Measurements from ENCODE around the gene CAPS2. TPM values are rescaled to one million over a fixed set of nuclear protein-coding genes. Genes with fewer than 3 reads are reported as not detected.

CAPS2 gene
- total and polyA plus RNA-seq, 2 donors (not counting 3 experiments of a cell fraction or from before 2014, with no cell fraction given) = 0.61 to 1.7 TPM

DNA sequence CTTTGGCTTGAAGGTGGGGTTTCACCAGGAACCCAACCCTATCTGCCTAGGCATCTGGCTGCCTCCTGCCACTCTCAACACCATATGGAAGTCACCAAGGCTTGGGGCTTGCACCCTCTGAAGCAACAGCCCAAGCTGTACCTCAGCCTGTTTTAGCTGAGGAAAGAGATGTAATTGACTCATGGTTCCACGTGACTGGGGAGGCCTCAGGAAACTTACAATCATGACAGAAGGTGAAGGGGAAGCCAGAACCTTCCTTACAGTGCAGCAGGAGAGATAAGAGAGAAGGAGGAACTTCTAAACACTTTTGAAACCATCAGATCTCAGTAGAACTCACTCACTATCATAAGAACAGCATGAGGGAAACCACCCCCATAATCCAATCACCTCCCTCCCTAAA is 31.3 kb upstream of the CAPS2 start:
- no peaks in the 10 kb centered on the region for H3K36me3 ChIP-seq (ENCODE audit: control insufficient read depth in 2 of 2, extremely low read depth in 1 of 2, insufficient read depth in 2 of 2, low read length in 2 of 2)
- H3K9me3 ChIP-seq (replicated peaks; ENCODE audit: control insufficient read depth, insufficient read depth, low read length) = no peaks in the 10 kb centered on the region
- ChIA-PET CTCF (no interaction called here), POLR2A (no interaction called here)
- no peak overlapping the region for H3K4me2 ChIP-seq (ENCODE audit: insufficient read depth, low read length)
- intact Hi-C loops (cut with micrococcal nuclease) (no loop called here), dilution Hi-C loops (cut with MboI; ENCODE audit: extremely low pct_ligation_motif_present, low sequenced_read_pairs) (no loop called here)
- H3K4me1 ChIP-seq (ENCODE audit: control insufficient read depth, extremely low read depth, insufficient read depth, low read length) = no peaks in the 10 kb centered on the region
- H3K27ac ChIP-seq (ENCODE audit: insufficient read depth, low read depth, low read length) = no peak overlapping the region
- H3K4me3 ChIP-seq (replicated peaks in 1 of 3; ENCODE audit: insufficient read depth in 1 of 3, low read depth in 1 of 3, low read length in 3 of 3) = no peak overlapping the region
- H3K9ac ChIP-seq (replicated peaks; ENCODE audit: extremely low read depth, insufficient read depth, low read length) = no peak overlapping the region
- H3K27me3 ChIP-seq (ENCODE audit: control insufficient read depth in 2 of 2, insufficient read depth in 2 of 2, low read length in 2 of 2) = no peaks in the 10 kb centered on the region
- H3K79me2 ChIP-seq (ENCODE audit: control insufficient read depth, insufficient read depth, low read length) = no peaks in the 10 kb centered on the region
- no TSS peak for BruUV-seq (replicated peaks)
- no peaks in the 10 kb centered on the region for H4K20me1 ChIP-seq (replicated peaks; ENCODE audit: control insufficient read depth, extremely low read depth, insufficient read depth, low read length)
- no peaks in the 10 kb centered on the region for H3K9me1 ChIP-seq (replicated peaks; ENCODE audit: control insufficient read depth, extremely low read depth, insufficient read depth, low read length)
- TF ChIP-seq POLR2A (IDR thresholded peaks at IDR 0.05; ENCODE audit: low read depth, low read length) (no peak), MYC (IDR thresholded peaks at IDR 0.05; ENCODE audit: low read depth, low read length) (no peak), GATA2 (IDR thresholded peaks at IDR 0.05; ENCODE audit: insufficient read depth, insufficient read length, low read depth, low read length) (no peak), POLR2AphosphoS5 (IDR thresholded peaks at IDR 0.05; ENCODE audit: insufficient read depth, low read depth, low read length) (no peak), EZH2 (IDR thresholded peaks at IDR 0.05; ENCODE audit: borderline replicate concordance, low read depth, low read length, severe bottlenecking) (no peak)
- DNase-seq (ENCODE audit: low read depth, low spot score) (no peak), FAIRE-seq (no peak)
- H2AFZ ChIP-seq (ENCODE audit: low read depth, low read length) = no peak overlapping the region

GRCh38 chr12:75360920-75361319 is 30.8 kb upstream of the CAPS2 start:
- Histone ChIP-seq H3K36me3 (ENCODE audit: control insufficient read depth in 2 of 2, extremely low read depth in 1 of 2, insufficient read depth in 2 of 2, low read length in 2 of 2) (no peaks in the 10 kb centered on the region), H3K9me3 (replicated peaks; ENCODE audit: control insufficient read depth, insufficient read depth, low read length) (no peaks in the 10 kb centered on the region), H3K27ac (ENCODE audit: insufficient read depth, low read depth, low read length) (no peak overlapping the region), H3K4me2 (ENCODE audit: insufficient read depth, low read length) (no peak overlapping the region), H4K20me1 (replicated peaks; ENCODE audit: control insufficient read depth, extremely low read depth, insufficient read depth, low read length) (no peaks in the 10 kb centered on the region), H3K9me1 (replicated peaks; ENCODE audit: control insufficient read depth, extremely low read depth, insufficient read depth, low read length) (no peaks in the 10 kb centered on the region), H3K27me3 (ENCODE audit: control insufficient read depth in 2 of 2, insufficient read depth in 2 of 2, low read length in 2 of 2) (no peaks in the 10 kb centered on the region), H3K4me1 (ENCODE audit: control insufficient read depth, extremely low read depth, insufficient read depth, low read length) (no peaks in the 10 kb centered on the region), H3K4me3 (replicated peaks in 1 of 3; ENCODE audit: insufficient read depth in 1 of 3, low read depth in 1 of 3, low read length in 3 of 3) (no peak overlapping the region), H2AFZ (ENCODE audit: low read depth, low read length) (no peak overlapping the region), H3K9ac (replicated peaks; ENCODE audit: extremely low read depth, insufficient read depth, low read length) (no peak overlapping the region), H3K79me2 (ENCODE audit: control insufficient read depth, insufficient read depth, low read length) (no peaks in the 10 kb centered on the region)
- no peak for TF ChIP-seq POLR2A (IDR thresholded peaks at IDR 0.05; ENCODE audit: low read depth, low read length)
- TF ChIP-seq, protein P1, sequence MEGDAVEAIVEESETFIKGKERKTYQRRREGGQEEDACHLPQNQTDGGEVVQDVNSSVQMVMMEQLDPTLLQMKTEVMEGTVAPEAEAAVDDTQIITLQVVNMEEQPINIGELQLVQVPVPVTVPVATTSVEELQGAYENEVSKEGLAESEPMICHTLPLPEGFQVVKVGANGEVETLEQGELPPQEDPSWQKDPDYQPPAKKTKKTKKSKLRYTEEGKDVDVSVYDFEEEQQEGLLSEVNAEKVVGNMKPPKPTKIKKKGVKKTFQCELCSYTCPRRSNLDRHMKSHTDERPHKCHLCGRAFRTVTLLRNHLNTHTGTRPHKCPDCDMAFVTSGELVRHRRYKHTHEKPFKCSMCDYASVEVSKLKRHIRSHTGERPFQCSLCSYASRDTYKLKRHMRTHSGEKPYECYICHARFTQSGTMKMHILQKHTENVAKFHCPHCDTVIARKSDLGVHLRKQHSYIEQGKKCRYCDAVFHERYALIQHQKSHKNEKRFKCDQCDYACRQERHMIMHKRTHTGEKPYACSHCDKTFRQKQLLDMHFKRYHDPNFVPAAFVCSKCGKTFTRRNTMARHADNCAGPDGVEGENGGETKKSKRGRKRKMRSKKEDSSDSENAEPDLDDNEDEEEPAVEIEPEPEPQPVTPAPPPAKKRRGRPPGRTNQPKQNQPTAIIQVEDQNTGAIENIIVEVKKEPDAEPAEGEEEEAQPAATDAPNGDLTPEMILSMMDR (IDR thresholded peaks at IDR 0.05; ENCODE audit: extremely low read depth in 1 of 2, insufficient read depth in 1 of 2, low read depth in 1 of 2, low read length in 2 of 2) = no peak
- TF ChIP-seq MAX (IDR thresholded peaks at IDR 0.05; ENCODE audit: insufficient read depth, insufficient read length) = no peak
- TF ChIP-seq EZH2 (IDR thresholded peaks at IDR 0.05; ENCODE audit: borderline replicate concordance, low read depth, low read length, severe bottlenecking) = no peak
- TF ChIP-seq FOS (IDR thresholded peaks at IDR 0.05; ENCODE audit: borderline replicate concordance, insufficient read depth, low read length) = no peak
- no peak for TF ChIP-seq POLR2AphosphoS5 (IDR thresholded peaks at IDR 0.05; ENCODE audit: insufficient read depth, low read depth, low read length)
- TF ChIP-seq JUN (IDR thresholded peaks at IDR 0.05; ENCODE audit: borderline replicate concordance, insufficient read depth, insufficient read length, low read depth) = no peak
- TF ChIP-seq MYC (IDR thresholded peaks at IDR 0.05; ENCODE audit: low read depth, low read length) = no peak
- TF ChIP-seq GATA2 (IDR thresholded peaks at IDR 0.05; ENCODE audit: insufficient read depth, insufficient read length, low read depth, low read length) = no peak
- intact Hi-C loops (cut with micrococcal nuclease) = no loop called here
- dilution Hi-C loops (cut with MboI; ENCODE audit: extremely low pct_ligation_motif_present, low sequenced_read_pairs) = no loop called here
- BruUV-seq (replicated peaks) = no TSS peak
- FAIRE-seq (no peak), DNase-seq (ENCODE audit: low read depth, low spot score) (no peak)
- ChIA-PET CTCF (no interaction called here), POLR2A (no interaction called here)
